Loucy (cell line): Measurements from ENCODE around the gene HEXD.
"Not testable (repeated sequence)": the region's sequence is repeated elsewhere in the genome, so short reads cannot be mapped to it uniquely, and the experiment has no call there.

Experiments
- H2AFZ ChIP-seq: fragments of 200-600 bp; sonication (generic); 2 replicates; pipeline ENCODE4 v1.6.0; 2016; ENCODE audit warnings: antibody characterized with exemption, mild to moderate bottlenecking, low read length, moderate library complexity
- H3F3A ChIP-seq: fragments of 200-600 bp; 2 replicates; pipeline ENCODE4 v1.6.0; 2016; ENCODE audit warnings: antibody characterized with exemption, low read depth, mild to moderate bottlenecking
- H3K27me3 ChIP-seq: fragments of 200-600 bp; sonication (generic); 2 replicates; pipeline ENCODE4 v1.6.1; 2014; ENCODE audit warnings: low read length, mild to moderate bottlenecking; ENCODE audit not compliant: insufficient read depth, poor library complexity, severe bottlenecking
- H3K36me3 ChIP-seq: fragments of 200-600 bp; sonication (generic); 2 replicates; pipeline ENCODE4 v1.6.1; 2016; ENCODE audit warnings: low read length; ENCODE audit not compliant: insufficient read depth
- H3K4me1 ChIP-seq: fragments of 200-600 bp; sonication (generic); 2 replicates; pipeline ENCODE4 v1.5.1; 2014; ENCODE audit warnings: low read length, mild to moderate bottlenecking; ENCODE audit not compliant: insufficient read depth, poor library complexity, severe bottlenecking
- H3K4me2 ChIP-seq: fragments of 200-600 bp; sonication (generic); 2 replicates; pipeline ENCODE4 v1.6.0; 2014; ENCODE audit warnings: antibody characterized with exemption, low read length, low read depth, mild to moderate bottlenecking; ENCODE audit not compliant: poor library complexity, severe bottlenecking
- H3K4me3 ChIP-seq: fragments of 200-600 bp; sonication (generic); 2 replicates; pipeline ENCODE4 v1.5.1; 2014; ENCODE audit warnings: low read length, mild to moderate bottlenecking, mixed read lengths; ENCODE audit not compliant: poor library complexity, severe bottlenecking
- H3K79me2 ChIP-seq: fragments of 200-600 bp; sonication (generic); 2 replicates; pipeline ENCODE4 v1.6.1; 2014; ENCODE audit warnings: low read length; ENCODE audit not compliant: insufficient read depth
- H3K9ac ChIP-seq: fragments of 200-600 bp; sonication (generic); 2 replicates; pipeline ENCODE4 v1.6.0; 2014; ENCODE audit warnings: mild to moderate bottlenecking, low read depth, low read length, moderate library complexity; ENCODE audit not compliant: poor library complexity, severe bottlenecking
- H3K9me2 ChIP-seq: fragments of 200-600 bp; sonication (generic); replicated peaks from 2 replicates; pipeline ENCODE4 v1.6.1; 2016; ENCODE audit warnings: low read depth, low read length, mixed read lengths
- H3K9me3 ChIP-seq: fragments of 200-600 bp; sonication (generic); 2 replicates; pipeline ENCODE4 v1.6.1; 2014; ENCODE audit warnings: mild to moderate bottlenecking, antibody characterized with exemption, low read length, low read depth; ENCODE audit not compliant: insufficient read depth
- H4K20me1 ChIP-seq: fragments of 200-600 bp; sonication (generic); 2 replicates; pipeline ENCODE4 v1.6.0; 2014; ENCODE audit warnings: antibody characterized with exemption, low read length, mild to moderate bottlenecking; ENCODE audit not compliant: insufficient read depth, poor library complexity, severe bottlenecking
- CTCF ChIP-seq: fragments of 200-600 bp; sonication (generic); conservative IDR thresholded peaks from 2 replicates; pipeline ENCODE4 v1.5.1; 2014; ENCODE audit warnings: mild to moderate bottlenecking, antibody characterized with exemption, low read length
- EZH2phosphoT487 ChIP-seq: fragments of 200-600 bp; IDR thresholded peaks from 2 replicates; pipeline ENCODE4 v1.6.1; 2018; ENCODE audit warnings: antibody characterized with exemption, mild to moderate bottlenecking, moderate library complexity, borderline replicate concordance

HEXD gene

DNA sequence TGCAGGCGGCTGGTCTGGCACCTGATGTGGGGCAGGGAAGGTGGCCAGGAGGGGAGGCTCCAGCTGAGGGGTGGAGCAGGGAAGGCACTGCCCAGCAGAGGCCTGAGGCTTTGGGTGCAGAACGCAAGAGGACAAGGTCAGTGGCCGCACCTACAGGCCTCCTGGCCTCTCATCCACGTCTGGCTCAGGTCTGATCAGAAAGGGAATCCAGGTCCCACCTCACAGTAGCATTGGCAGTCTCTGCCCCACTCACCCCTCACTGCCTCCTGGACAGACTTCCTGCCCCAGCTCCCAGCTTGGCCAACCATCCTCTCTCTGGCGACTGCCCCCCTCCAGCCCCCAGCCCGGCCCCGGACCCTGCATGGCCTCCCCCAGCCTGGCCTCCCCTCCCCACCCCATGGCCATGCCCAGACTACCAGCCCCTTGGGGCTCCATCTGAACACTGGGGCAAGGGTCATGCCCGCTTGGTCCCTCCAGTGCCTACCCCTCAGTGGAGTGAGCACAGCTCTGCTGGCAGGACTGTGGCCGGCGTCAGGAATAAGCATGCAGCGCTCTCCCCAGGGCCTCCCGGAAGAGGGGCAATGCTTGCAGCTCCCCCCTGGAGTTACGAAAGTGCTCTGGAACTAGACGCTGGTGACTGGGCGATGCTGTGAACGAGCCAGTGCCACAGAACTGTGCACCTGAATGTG lies 42.0 kb upstream of the HEXD start:
- Histone ChIP-seq H3K79me2 (no peaks in the 10 kb centered on the region), H3K4me2 (no peak overlapping the region), H3F3A (no peaks in the 10 kb centered on the region), H3K36me3 (no peaks in the 10 kb centered on the region), H3K27me3 (no peaks in the 10 kb centered on the region), H3K4me1 (no peaks in the 10 kb centered on the region), H3K9ac (no peak overlapping the region), H3K9me2 (no peaks in the 10 kb centered on the region), H3K9me3 (no peaks in the 10 kb centered on the region), H3K4me3 (no peak overlapping the region), H4K20me1 (no peaks in the 10 kb centered on the region), H2AFZ (no peak overlapping the region)
- TF ChIP-seq CTCF, result no peak
- TF ChIP-seq EZH2phosphoT487, result no peak

DNA sequence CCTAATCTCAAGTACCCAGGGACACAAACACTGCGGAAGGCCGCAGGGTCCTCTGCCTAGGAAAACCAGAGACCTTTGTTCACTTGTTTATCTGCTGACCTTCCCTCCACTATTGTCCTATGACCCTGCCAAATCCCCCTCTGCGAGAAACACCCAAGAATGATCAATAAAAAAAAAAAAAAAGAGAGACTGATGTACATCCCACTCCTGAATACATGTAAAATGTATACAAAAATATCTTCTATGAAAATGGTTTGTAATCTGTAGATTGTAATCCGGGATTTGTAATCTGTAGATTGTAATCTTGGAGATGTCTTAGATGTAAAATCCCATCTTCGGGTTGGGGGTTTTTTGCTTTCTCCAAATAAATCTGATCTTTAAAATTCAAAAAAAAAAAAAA lies 40.9 kb upstream of the HEXD start:
- H4K20me1 ChIP-seq, H2AFZ ChIP-seq, H3F3A ChIP-seq, H3K4me3 ChIP-seq, H3K79me2 ChIP-seq, H3K27me3 ChIP-seq, H3K9me3 ChIP-seq, H3K4me1 ChIP-seq, H3K4me2 ChIP-seq, H3K36me3 ChIP-seq, H3K9me2 ChIP-seq, H3K9ac ChIP-seq: not testable (repeated sequence)

DNA sequence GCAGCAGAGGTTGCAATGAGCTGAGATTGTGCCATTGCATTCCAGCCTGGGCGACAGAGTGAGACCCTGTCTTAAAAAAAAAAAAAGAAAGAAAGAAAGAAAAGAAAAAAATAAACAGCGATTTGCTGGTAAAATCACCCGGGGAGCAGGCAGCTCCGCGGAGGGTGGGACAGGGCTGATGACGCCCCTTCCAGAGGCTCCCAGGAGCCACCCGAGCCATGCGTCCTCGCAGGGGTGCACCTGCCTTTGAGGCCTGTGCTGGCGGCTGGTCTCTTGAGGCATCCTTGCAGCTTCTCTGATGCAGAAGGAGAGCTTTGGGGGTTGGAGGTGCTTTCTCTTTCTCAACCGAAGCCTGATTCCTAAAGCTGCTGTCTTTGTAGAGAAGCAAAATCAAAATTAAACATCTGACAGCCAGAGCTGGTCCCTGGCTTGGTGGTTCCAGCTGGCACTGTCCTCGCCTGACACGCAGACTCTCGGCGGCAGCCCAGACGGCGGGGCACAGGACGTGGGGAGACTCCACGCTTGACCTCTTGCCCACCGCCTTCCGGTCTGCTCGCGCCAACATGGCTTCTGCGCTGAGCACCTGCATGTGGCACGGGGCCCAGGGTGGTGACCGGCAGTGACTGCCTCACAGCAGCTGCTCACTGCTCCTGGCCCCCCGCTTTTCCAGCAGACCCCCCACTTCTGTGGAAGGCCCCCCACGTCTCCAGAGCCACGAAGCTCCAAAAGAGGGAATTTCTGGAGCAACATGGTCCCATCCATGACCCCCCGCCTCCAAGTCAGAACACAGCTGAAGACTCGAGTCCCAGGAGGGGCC lies 40.0 kb upstream of the HEXD start:
- no peaks in the 10 kb centered on the region for H3K9me2 ChIP-seq
- no peak overlapping the region for H2AFZ ChIP-seq
- H3K4me3 ChIP-seq, result no peak overlapping the region
- no peaks in the 10 kb centered on the region for H3K9me3 ChIP-seq
- no peaks in the 10 kb centered on the region for H3K36me3 ChIP-seq
- no peak overlapping the region for H3K9ac ChIP-seq
- no peaks in the 10 kb centered on the region for H3K4me1 ChIP-seq
- TF ChIP-seq EZH2phosphoT487 (no peak), CTCF (no peak)
- H3K79me2 ChIP-seq, result no peaks in the 10 kb centered on the region
- H3K4me2 ChIP-seq, result no peak overlapping the region
- no peaks in the 10 kb centered on the region for H3K27me3 ChIP-seq
- no peaks in the 10 kb centered on the region for H3F3A ChIP-seq
- no peaks in the 10 kb centered on the region for H4K20me1 ChIP-seq

DNA sequence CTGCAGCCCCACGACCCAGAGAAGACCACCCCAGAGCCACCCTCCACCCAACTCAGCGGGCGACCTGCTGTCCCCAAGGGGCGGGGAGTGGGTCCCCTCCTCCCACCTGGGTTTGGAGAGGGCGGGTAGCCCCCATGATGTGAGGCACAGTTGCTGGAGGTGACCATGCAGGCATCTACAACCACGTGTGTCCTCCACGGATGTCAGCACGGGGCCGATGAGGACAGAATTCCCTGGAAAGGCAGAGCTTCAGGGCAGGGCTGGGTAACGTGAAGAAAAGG lies 39.5 kb upstream of the HEXD start:
- H3F3A ChIP-seq, result no peaks in the 10 kb centered on the region
- H3K4me1 ChIP-seq, result no peaks in the 10 kb centered on the region
- no peak for TF ChIP-seq CTCF
- no peak for TF ChIP-seq EZH2phosphoT487
- H3K27me3 ChIP-seq, result no peaks in the 10 kb centered on the region
- H3K9ac ChIP-seq, result no peak overlapping the region
- H4K20me1 ChIP-seq, result no peaks in the 10 kb centered on the region
- H3K9me2 ChIP-seq, result no peaks in the 10 kb centered on the region
- no peaks in the 10 kb centered on the region for H3K36me3 ChIP-seq
- H3K4me2 ChIP-seq, result no peak overlapping the region
- no peaks in the 10 kb centered on the region for H3K9me3 ChIP-seq
- H3K79me2 ChIP-seq, result no peaks in the 10 kb centered on the region
- no peak overlapping the region for H2AFZ ChIP-seq
- no peak overlapping the region for H3K4me3 ChIP-seq
